Measurements from ENCODE around the gene LHX4. TPM values are rescaled to one million over a fixed set of nuclear protein-coding genes. Genes with fewer than 3 reads are reported as not detected.

The LHX4 gene
- total RNA-seq, 4 donors from 2014 or later, result not detected

- 3 to 17% methylated on average over 4 of the region's 57 CpGs for WGBS, 2 donors (ENCODE audit: low coverage in 1 of 2)
- Histone ChIP-seq H3K36me3 (no peaks in the 10 kb centered on the region), H3K27ac (no peak overlapping the region), H3K27me3 (peaks cover 99% of the 10 kb centered on the region), H3K4me3 (peak overlapping the region; percentile 43 to 62), H3K4me1 (peaks cover 0 to 51% (median 35%) of the 10 kb centered on the region in 3 donors), H3K9me3 (no peaks in the 10 kb centered on the region)
- TF ChIP-seq EP300 (IDR thresholded peaks at IDR 0.05), result no peak
- no peak for TF ChIP-seq POLR2AphosphoS5 (IDR thresholded peaks at IDR 0.05)
- no peak for TF ChIP-seq CTCF (IDR thresholded peaks at IDR 0.05)
- no peak for TF ChIP-seq POLR2A (IDR thresholded peaks at IDR 0.05)
- peak; percentile 19 for ATAC-seq
Observed at GRCh38 chr1:180228648-180229482, 1.2 kb upstream of the LHX4 start.

- Histone ChIP-seq H3K9me3 (no peaks in the 10 kb centered on the region), H3K27me3 (peaks cover 100% of the 10 kb centered on the region), H3K36me3 (no peaks in the 10 kb centered on the region), H3K4me1 (peaks cover 0 to 65% (median 48%) of the 10 kb centered on the region in 3 donors), H3K27ac (no peak overlapping the region), H3K4me3 (peak overlapping the region; percentile 43 to 62)
- WGBS, 2 donors (ENCODE audit: low coverage in 1 of 2), result 0% methylated on average over 1 of the region's 28 CpGs; no CpG with 5 or more reads in 1 of the 2 donors
- TF ChIP-seq CTCF (IDR thresholded peaks at IDR 0.05) (no peak), POLR2AphosphoS5 (IDR thresholded peaks at IDR 0.05) (no peak), POLR2A (IDR thresholded peaks at IDR 0.05) (no peak), EP300 (IDR thresholded peaks at IDR 0.05) (no peak)
- ATAC-seq, result no peak
Observed at GRCh38 chr1:180230416-180230790, 339 bp downstream of the LHX4 start.

GRCh38 chr1:180230791-180231505 is 884 bp downstream of the LHX4 start:
- no peaks in the 10 kb centered on the region for H3K36me3 ChIP-seq
- H3K4me3 ChIP-seq, result peak overlapping the region; percentile 43 to 62
- WGBS, 2 donors (ENCODE audit: low coverage in 1 of 2), result no CpG with 5 or more reads among the region's 65 CpGs
- TF ChIP-seq EP300 (IDR thresholded peaks at IDR 0.05) (no peak), POLR2A (IDR thresholded peaks at IDR 0.05) (no peak), POLR2AphosphoS5 (IDR thresholded peaks at IDR 0.05) (no peak), CTCF (IDR thresholded peaks at IDR 0.05) (no peak)
- no peak for ATAC-seq
- H3K27ac ChIP-seq, result no peak overlapping the region
- H3K9me3 ChIP-seq, result no peaks in the 10 kb centered on the region
- H3K27me3 ChIP-seq, result peaks cover 100% of the 10 kb centered on the region
- peaks cover 0 to 71% (median 52%) of the 10 kb centered on the region in 3 donors for H3K4me1 ChIP-seq

GRCh38 chr1:180231506-180231921 is 1.4 kb downstream of the LHX4 start:
- no peak for ATAC-seq
- WGBS, 2 donors (ENCODE audit: low coverage in 1 of 2), result no CpG with 5 or more reads among the region's 37 CpGs
- H3K4me1 ChIP-seq, result peaks cover 0 to 74% (median 56%) of the 10 kb centered on the region in 3 donors
- no peak overlapping the region for H3K27ac ChIP-seq
- H3K36me3 ChIP-seq, result no peaks in the 10 kb centered on the region
- H3K27me3 ChIP-seq, result peaks cover 100% of the 10 kb centered on the region
- no peaks in the 10 kb centered on the region for H3K9me3 ChIP-seq
- peak overlapping the region in 1 of 2 donors; percentile 62 for H3K4me3 ChIP-seq
- TF ChIP-seq POLR2AphosphoS5 (IDR thresholded peaks at IDR 0.05) (no peak), EP300 (IDR thresholded peaks at IDR 0.05) (no peak), POLR2A (IDR thresholded peaks at IDR 0.05) (no peak), CTCF (IDR thresholded peaks at IDR 0.05) (no peak)

Data from gastroesophageal sphincter (tissue), 4 donors.